ENCODE measurements around the gene SNX1.

SNX1 gene, protein sequence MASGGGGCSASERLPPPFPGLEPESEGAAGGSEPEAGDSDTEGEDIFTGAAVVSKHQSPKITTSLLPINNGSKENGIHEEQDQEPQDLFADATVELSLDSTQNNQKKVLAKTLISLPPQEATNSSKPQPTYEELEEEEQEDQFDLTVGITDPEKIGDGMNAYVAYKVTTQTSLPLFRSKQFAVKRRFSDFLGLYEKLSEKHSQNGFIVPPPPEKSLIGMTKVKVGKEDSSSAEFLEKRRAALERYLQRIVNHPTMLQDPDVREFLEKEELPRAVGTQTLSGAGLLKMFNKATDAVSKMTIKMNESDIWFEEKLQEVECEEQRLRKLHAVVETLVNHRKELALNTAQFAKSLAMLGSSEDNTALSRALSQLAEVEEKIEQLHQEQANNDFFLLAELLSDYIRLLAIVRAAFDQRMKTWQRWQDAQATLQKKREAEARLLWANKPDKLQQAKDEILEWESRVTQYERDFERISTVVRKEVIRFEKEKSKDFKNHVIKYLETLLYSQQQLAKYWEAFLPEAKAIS

DNA sequence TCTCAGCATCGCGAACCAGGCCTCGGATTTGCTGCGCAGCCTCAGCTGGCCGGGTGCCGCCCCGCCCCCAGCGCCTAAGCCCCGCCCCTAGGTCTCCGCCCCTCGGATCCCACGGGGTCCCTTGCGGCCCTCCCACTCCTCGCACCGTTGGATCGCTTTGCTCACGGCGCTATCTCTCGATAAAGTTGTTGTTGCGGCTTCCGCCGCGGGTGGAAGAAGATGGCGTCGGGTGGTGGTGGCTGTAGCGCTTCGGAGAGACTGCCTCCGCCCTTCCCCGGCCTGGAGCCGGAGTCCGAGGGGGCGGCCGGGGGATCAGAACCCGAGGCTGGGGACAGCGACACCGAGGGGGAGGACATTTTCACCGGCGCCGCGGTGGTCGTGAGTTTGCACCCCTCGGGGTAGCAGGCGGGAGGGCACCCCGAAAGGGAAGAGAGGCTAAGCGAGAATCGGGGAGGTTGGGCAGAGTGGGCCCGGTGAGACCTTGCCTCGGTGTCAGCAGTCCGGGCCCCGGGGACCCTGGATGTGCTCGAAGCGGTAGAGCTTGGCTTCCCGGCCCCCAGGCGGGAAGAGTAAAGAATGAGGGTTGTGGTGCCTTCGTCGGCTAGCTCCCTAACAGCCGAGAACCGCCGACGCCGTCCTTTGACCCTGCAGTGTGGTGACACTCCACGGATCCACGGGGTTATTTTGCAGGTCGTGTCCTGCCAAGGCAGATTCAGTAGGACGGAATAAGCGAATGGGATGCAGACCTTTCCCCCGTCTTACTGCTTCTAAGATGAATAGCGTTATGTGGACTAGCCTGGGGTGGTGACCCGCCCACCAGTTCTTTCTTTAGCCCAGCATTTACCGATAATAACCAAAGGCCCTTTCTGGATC is at the start of gene SNX1:
TSS of gene SNX1 (plus strand) at position 188 of the 873 bp plus-strand sequence. CDS start at position 220, 32 bp downstream.
- H3K4me3 ChIP-seq (ENCODE audit: low read depth, low read length): peak within 1 kb of the TSS; percentile 85
- TF ChIP-seq, protein P1, sequence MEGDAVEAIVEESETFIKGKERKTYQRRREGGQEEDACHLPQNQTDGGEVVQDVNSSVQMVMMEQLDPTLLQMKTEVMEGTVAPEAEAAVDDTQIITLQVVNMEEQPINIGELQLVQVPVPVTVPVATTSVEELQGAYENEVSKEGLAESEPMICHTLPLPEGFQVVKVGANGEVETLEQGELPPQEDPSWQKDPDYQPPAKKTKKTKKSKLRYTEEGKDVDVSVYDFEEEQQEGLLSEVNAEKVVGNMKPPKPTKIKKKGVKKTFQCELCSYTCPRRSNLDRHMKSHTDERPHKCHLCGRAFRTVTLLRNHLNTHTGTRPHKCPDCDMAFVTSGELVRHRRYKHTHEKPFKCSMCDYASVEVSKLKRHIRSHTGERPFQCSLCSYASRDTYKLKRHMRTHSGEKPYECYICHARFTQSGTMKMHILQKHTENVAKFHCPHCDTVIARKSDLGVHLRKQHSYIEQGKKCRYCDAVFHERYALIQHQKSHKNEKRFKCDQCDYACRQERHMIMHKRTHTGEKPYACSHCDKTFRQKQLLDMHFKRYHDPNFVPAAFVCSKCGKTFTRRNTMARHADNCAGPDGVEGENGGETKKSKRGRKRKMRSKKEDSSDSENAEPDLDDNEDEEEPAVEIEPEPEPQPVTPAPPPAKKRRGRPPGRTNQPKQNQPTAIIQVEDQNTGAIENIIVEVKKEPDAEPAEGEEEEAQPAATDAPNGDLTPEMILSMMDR (IDR thresholded peaks at IDR 0.05; ENCODE audit: insufficient read depth, low read depth, low read length, missing control alignments): no peak
- DNase-seq (ENCODE audit: low read depth): peak; percentile 96

DNA sequence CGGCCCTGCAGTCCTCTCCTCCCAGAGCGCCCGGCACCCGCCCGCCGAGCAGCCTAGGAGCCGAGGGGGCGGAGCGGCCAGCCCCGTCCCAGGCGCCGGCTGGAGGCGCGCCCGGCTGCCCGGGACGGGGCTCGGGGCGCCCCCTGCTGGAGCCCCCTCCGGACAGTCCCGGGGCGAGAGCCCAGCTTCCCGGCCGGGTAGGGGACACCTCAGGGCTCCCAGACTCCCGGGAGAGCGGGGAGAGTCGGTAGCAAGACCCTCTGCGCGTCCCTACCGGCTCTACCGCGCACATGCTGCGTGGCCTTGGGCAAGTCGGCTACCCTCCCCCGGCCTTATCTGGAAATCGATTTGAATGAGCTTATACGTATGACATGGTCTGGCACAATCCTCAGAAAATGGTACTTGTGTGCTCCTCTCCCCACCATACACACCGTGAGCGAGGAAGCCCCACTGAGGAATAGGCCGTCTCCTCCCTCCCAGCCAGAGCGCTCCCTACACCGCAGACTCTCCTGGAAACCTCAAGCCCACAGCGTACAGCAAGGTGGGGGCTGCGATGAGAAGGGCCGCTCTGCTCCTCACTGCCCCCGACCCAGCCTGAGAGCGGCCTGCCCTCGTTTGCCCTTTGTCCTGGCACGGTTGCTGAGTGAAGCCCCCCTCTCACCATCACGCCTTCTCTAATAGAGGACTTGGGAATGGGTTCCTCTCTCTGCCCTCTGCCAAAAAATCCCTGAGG is 49.2 kb upstream of the SNX1 start, which contains the start of gene DAPK2:
TSS of gene DAPK2 (minus strand) at position 65 of the 733 bp plus-strand sequence. CDS start 6,224 bp downstream, outside the sequence.
- H3K4me3 ChIP-seq (ENCODE audit: low read depth, low read length): peak within 1 kb of the TSS; percentile 66
- TF ChIP-seq, protein P1 (IDR thresholded peaks at IDR 0.05; ENCODE audit: insufficient read depth, low read depth, low read length, missing control alignments): peak; percentile 70
- peak; percentile 82 for DNase-seq (ENCODE audit: low read depth)

DNA sequence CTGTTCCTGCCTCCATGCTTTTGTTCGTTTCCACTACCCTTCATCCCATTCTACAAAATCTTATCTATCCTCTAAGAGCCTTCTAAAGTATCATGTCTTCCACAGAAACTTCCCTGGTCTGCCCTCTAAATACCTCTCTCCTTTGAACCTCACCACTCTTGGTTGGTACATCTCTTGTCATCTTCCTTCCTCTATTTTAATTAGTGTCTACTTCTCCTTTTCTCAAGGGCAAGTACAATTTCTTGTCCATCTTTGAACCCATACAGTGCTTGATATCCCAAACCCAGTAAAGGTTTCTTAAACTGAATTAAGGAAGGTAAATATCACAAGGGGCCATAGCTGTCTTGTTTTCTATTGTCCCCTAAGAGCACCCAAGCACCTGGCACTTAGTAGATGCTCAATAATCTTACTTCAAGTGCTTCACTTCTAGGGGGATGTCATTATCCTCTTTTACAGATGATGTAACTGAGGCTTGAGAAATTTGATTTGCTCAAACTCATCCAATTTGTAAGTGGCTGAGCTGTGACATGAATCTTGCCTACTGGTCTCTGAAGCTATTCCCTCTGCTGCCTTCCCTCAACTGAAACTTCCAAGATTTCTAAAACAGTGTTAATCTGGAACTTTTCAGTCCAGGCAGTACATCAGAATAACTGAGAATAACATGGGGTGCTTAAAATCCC is 46.9 kb upstream of the SNX1 start:
- TF ChIP-seq, protein P1 (IDR thresholded peaks at IDR 0.05; ENCODE audit: insufficient read depth, low read depth, low read length, missing control alignments): no peak

DNA sequence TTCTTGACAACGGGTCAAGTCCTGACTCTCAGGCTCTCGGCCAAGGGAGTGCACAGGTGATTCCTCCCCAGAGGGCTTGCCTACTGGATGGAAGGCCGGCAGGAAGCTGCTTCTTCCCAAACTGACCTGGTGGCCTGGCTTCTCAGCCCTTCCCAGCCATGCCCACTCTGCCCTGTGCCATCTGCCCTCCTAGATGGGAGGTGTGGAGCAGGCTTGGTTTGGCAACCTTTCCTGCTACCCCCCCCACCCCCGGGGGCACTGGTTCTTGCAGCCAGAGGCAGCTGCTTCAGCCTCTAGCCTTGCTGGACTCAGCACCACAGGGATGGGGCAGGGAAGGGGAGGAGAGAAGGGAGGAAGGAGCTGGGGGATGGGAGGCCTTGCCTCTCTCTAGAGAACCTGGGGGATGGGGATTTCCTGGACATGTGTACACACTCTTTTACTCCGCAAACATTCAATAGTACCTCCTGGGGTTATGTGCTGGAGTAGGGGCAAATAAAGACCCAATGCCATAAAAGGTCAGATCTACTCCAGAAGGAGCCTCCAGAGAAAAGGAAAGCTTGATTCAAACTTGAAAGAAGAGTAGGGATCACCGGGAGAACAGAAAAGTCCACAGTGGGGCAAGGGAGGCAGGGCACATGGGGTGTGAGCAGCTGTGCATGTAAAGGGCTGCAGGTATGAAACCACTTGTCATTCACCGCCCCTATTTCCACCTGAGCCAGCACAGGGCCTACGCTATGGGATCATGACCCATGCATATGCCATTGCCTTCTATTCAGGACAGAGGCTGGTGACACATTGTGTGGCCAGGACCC is 45.3 kb upstream of the SNX1 start:
- TF ChIP-seq, protein P1 (IDR thresholded peaks at IDR 0.05; ENCODE audit: insufficient read depth, low read depth, low read length, missing control alignments): no peak
- no peak overlapping the region for H3K4me3 ChIP-seq (ENCODE audit: low read depth, low read length)
- DNase-seq (ENCODE audit: low read depth): no peak

More for the DNA sequence above, 46.9 kb upstream of the SNX1 start:
- no peak overlapping the region for H3K4me3 ChIP-seq (ENCODE audit: low read depth, low read length)
- no peak for DNase-seq (ENCODE audit: low read depth)

DNA sequence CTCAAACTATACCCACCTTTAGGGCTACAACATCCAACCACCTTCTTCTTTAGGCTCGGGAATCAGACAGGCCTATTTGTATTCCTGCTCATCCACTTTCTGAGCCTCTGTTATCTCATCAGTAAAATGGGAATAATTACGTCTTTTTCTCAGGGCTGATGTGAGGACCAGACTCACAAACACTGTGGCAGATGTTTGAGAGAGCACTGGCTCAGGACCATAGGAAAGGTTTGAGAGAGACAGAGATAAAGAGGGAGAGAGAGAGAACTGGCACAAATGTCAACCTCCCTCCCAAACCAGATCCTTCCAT is 44.7 kb upstream of the SNX1 start:
- H3K4me3 ChIP-seq (ENCODE audit: low read depth, low read length): no peak overlapping the region
- TF ChIP-seq, protein P1 (IDR thresholded peaks at IDR 0.05; ENCODE audit: insufficient read depth, low read depth, low read length, missing control alignments): no peak
- DNase-seq (ENCODE audit: low read depth): no peak

Measured in GM12865 (cell line).